AG09309 (cell line): ENCODE data around the gene EGR1.

Source experiments
- DNase-seq: peaks from one replicate; pipeline ENCODE4 v3.0.0-alpha.2; 2010; ENCODE audit warnings: low read depth
- H3K4me3 ChIP-seq: 2 replicates; pipeline ENCODE4 v1.5.1; 2011; ENCODE audit warnings: mild to moderate bottlenecking, low read depth, low read length, moderate library complexity; ENCODE audit not compliant: control insufficient read depth
- TF ChIP-seq, protein P1 (sequence below): IDR thresholded peaks from 2 replicates; pipeline ENCODE4 v1.5.1; 2011; ENCODE audit warnings: mild to moderate bottlenecking, low read depth, low read length, inconsistent platforms; ENCODE audit not compliant: insufficient read depth, control insufficient read depth; ENCODE audit errors: missing control alignments

EGR1 gene

DNA sequence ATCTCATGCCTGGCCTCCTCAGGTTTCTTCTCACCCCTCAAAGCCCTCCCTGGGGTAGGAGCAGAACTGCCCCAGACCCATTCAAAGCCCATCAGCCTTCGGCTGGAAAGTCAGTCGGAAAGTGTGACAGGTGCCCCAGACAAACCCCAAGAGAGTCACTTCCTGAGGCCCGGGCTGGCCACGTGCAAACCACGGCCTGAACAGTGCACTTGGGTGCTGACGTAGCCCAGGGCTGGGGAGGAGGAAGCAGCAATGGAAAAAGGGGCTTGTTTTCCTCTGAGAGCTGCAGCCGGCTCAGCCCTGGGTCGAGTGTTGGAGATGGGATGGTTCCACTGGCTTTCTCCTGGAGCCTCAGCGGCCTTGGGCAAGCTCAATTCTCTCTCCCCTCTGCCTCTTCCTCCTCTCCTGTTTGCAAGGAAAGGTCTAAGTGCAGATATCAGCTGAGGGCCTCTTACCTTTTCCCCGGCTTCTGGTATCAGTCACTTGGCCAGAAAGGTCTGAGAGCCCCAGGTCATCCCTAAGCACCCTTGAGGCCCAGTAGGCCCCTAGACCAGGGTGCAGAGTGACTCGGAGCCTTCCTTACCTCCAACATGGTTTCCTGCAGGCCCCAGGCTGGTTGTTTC lies 5.9 kb upstream of the EGR1 start:
- TF ChIP-seq, protein P1, sequence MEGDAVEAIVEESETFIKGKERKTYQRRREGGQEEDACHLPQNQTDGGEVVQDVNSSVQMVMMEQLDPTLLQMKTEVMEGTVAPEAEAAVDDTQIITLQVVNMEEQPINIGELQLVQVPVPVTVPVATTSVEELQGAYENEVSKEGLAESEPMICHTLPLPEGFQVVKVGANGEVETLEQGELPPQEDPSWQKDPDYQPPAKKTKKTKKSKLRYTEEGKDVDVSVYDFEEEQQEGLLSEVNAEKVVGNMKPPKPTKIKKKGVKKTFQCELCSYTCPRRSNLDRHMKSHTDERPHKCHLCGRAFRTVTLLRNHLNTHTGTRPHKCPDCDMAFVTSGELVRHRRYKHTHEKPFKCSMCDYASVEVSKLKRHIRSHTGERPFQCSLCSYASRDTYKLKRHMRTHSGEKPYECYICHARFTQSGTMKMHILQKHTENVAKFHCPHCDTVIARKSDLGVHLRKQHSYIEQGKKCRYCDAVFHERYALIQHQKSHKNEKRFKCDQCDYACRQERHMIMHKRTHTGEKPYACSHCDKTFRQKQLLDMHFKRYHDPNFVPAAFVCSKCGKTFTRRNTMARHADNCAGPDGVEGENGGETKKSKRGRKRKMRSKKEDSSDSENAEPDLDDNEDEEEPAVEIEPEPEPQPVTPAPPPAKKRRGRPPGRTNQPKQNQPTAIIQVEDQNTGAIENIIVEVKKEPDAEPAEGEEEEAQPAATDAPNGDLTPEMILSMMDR, result no peak
- no peak overlapping the region for H3K4me3 ChIP-seq
- no peak for DNase-seq

DNA sequence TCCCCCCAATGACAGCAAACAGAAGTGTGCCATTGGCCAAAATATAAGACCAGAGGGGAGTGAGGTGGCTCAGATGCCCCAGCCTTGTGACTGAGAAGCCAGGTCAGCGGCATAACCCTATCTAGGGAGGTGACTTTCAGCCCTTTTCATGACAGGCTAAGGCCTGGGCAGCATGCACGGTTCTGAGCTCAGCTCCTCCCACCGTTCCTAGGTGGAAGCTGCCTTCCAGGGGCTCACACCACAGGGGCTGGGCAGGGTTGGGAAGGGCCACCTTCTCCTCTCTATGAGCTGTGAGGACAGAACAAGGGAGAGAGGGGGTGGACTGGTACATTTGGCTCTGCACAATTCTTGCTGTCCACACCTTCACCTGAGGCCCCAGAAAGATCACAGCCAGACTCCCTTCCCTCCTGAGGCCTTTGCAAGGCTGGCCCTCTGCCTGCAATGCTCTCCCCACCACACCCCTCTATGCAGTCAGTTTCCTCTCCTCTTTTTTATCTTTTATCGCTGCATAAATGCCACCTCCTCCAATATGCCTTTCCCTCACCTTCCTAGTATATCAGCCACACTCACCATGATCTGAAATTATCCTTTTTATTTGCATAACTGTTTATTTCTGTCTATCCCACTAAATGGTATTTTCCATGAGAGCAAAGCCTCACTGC lies 5.1 kb upstream of the EGR1 start:
- DNase-seq, result no peak
- TF ChIP-seq, protein P1, result no peak
- no peak overlapping the region for H3K4me3 ChIP-seq

DNA sequence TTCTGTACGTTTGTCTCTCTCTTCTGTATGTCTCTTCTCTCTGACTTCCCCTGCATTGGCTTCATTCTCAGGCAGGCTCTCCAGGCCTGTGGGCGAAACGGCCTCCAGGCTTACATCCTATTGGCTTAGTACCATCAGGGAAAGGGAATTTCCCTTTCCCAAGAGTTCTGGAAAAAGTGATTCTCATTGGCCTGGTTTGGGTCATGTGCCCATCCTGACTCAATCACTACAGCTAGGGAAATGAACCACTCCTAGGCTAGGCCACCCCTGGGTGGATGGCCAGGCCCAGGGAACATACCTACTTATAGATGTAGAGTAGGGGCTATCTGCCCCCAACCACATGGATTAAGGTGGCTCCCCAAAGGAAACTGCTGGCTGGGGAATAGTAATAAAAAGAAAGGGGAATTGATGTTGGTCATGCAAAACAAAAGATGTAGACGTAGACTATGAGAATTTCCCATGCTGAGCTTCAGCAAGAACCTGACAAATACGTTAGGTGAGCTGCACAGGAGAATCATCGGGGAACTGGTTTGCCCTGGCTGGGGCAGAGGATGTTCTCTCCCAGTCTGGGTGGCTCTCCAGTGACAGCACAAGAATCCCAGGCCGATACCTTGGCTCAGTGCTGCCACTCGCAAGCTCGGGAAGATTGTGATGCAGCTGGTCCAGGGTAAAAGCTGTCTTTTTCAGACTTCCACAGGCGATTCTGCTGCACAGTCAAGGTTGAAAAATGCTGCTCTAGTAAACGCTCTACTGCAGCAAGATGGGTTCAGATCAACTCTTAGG lies 3.7 kb upstream of the EGR1 start:
- TF ChIP-seq, protein P1, result no peak
- no peak overlapping the region for H3K4me3 ChIP-seq
- peak; percentile 57 for DNase-seq

DNA sequence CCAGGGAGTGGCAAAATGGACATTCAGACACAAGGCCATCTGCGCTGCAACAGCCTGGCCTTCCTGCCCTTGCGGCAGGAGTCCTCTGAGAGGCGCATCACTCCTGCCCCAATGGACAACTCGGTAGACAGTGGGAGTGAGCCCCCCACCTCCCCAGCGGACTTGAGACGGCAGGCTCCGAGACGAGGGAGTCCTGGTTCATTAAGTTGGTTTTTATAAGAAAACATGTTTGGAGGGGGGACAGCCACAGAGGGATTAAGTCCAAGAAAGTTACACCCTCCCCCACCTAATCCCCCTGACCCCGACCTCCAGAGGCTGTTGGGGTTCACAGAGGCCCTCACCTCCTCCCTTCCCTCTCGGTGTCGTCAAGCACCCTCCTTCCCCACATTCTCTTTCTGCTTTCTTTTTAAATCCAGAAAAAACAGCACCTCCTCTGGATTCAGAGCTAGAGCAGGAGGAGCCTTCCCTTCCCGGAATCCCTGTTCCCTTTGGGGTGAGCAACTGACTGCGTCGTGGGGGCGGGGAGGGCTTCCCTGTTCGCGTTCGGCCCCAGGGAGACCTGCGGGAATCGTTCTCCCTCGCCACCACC lies 1.8 kb upstream of the EGR1 start:
- no peak for DNase-seq
- peak overlapping the region; percentile 86 for H3K4me3 ChIP-seq
- TF ChIP-seq, protein P1, result peak; percentile 17

DNA sequence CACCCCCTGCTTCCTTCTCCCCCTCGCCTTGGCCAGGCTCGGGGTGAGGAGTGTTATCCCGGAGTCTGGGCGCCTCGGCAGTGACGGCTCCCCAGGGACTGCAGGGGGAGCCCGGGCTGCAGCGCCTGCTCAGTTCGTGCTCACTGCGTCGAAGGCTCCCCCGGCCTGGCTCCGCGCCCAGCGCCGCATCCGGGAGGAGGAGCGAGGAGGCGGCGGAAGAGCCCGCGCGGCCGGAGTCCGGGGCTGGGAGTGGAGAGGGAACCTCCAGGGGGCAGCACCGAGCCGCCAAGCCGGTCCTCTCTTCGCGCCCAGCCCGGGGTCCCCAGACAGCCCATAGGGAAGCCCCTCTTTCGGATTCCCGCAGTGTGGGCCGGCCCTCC lies 1.3 kb upstream of the EGR1 start:
- H3K4me3 ChIP-seq, result peak overlapping the region; percentile 86
- DNase-seq, result peak; percentile 80
- TF ChIP-seq, protein P1, result peak; percentile 70

DNA sequence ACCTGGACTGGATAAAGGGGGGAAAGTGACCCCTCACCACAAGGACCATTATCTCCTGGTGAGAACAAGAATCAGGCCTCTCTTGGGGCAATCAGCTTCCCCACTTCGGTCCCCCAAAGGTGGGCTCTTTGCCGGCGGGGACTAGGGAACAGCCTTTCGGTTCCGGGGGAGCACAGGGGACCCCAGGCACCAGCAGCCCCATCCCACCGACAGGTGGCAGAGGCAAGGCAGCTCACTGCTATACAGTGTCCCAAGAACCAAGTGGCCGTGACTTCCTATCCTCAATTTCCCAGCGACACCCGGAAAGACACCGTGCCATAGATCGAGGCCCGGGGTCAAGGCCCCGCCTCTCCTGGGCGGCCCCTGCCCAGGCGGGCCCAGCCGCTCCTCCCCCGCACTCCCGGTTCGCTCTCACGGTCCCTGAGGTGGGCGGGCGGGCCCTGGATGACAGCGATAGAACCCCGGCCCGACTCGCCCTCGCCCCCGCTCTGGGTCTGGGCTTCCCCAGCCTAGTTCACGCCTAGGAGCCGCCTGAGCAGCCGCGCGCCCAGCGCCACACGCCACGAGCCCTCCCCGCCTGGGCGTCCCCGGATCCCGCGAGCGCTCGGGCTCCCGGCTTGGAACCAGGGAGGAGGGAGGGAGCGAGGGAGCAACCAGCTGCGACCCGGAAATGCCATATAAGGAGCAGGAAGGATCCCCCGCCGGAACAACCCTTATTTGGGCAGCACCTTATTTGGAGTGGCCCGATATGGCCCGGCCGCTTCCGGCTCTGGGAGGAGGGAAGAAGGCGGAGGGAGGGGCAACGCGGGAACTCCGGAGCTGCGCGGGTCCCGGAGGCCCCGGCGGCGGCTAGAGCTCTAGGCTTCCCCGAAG lies 655 bp upstream of the EGR1 start:
- DNase-seq, result peak; percentile 97
- TF ChIP-seq, protein P1, result no peak
- peak overlapping the region; percentile 58 for H3K4me3 ChIP-seq
